Mesothelial cell of epicardium (in vitro differentiated cells): Measurements from ENCODE around the gene CLIP3. TPM values are rescaled to one million over a fixed set of nuclear protein-coding genes. Genes with fewer than 3 reads are reported as not detected.

ENCODE experiments used
- DNase-seq, 2 experiments: peaks; one replicate each; pipeline ENCODE4 v3.0.0; 2021; ENCODE audit warnings: low spot score in 2 of 2; ENCODE audit not compliant: unreplicated experiment in 2 of 2
- H3K27ac Mint-ChIP-seq: 2 replicates; pipeline ENCODE4 v1.8.0; 2021; ENCODE audit warnings: mixed read lengths
- H3K27me3 Mint-ChIP-seq: 2 replicates; pipeline ENCODE4 v1.8.0; 2021; ENCODE audit warnings: low read depth, mixed read lengths
- H3K36me3 Mint-ChIP-seq: 2 replicates; pipeline ENCODE4 v1.8.0; 2021; ENCODE audit warnings: mixed read lengths
- H3K4me1 Mint-ChIP-seq: 2 replicates; pipeline ENCODE4 v1.8.0; 2021; ENCODE audit warnings: mixed read lengths
- H3K4me3 Mint-ChIP-seq: 2 replicates; pipeline ENCODE4 v1.8.0; 2021; ENCODE audit warnings: mild to moderate bottlenecking, moderate library complexity, mixed read lengths
- H3K9me3 Mint-ChIP-seq: 2 replicates; pipeline ENCODE4 v1.8.0; 2021; ENCODE audit warnings: mixed read lengths
- CTCF ChIP-seq: fragments of 200-600 bp; sonication (generic); IDR thresholded peaks from one replicate; pipeline ENCODE4 v1.5.0; 2021; ENCODE audit warnings: antibody characterized with exemption; ENCODE audit not compliant: unreplicated experiment
- total RNA-seq: library from RNA; stranded (reverse); gene quantifications from 3 replicates; pipeline ENCODE4 v1.2.1, GENCODE V29; 2021

CLIP3 gene
- total RNA-seq, 1 donor from 2014 or later, result 59.0 TPM

- peaks cover 10% of the 10 kb centered on the region for H3K4me1 Mint-ChIP-seq
- no peak overlapping the region for H3K4me3 Mint-ChIP-seq
- TF ChIP-seq CTCF, result no peak
- peaks cover 36% of the 10 kb centered on the region for H3K27me3 Mint-ChIP-seq
- DNase-seq, result no peak
- H3K9me3 Mint-ChIP-seq, result no peaks in the 10 kb centered on the region
- no peaks in the 10 kb centered on the region for H3K36me3 Mint-ChIP-seq
- H3K27ac Mint-ChIP-seq, result no peak overlapping the region
Observed at GRCh38 chr19:35990771-35991730, 41.6 kb downstream of the CLIP3 start.

- DNase-seq, result no peak
- Mint-ChIP-seq H3K27ac (no peak overlapping the region), H3K36me3 (no peaks in the 10 kb centered on the region), H3K27me3 (peaks cover 45% of the 10 kb centered on the region), H3K4me3 (no peak overlapping the region), H3K9me3 (no peaks in the 10 kb centered on the region), H3K4me1 (peaks cover 5% of the 10 kb centered on the region)
- no peak for TF ChIP-seq CTCF
Observed at GRCh38 chr19:35990156-35990555, 42.5 kb downstream of the CLIP3 start.

DNA sequence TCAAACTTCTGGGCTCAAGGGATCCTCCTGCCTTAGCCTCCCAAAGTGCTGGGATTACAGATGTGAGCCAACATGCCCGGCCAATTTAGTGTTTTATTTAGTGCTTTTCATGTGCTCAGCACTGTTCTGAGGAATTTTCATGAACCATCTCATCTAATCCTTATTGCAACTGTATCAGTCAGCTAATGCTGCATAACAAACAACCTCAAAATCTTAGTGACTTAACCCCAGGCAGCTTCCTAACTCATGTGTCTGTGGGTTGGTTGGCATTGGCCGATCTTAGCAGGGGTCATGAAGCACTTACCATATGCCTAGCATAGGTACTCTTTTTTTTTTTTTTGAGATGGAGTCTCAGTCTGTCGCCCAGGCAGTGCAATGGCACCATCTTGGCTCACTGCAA lies 43.8 kb downstream of the CLIP3 start:
- Mint-ChIP-seq H3K27ac (no peak overlapping the region), H3K4me3 (no peak overlapping the region), H3K4me1 (peaks cover 3% of the 10 kb centered on the region), H3K27me3 (peaks cover 59% of the 10 kb centered on the region), H3K36me3 (no peaks in the 10 kb centered on the region), H3K9me3 (no peaks in the 10 kb centered on the region)
- no peak for TF ChIP-seq CTCF
- no peak for DNase-seq

DNA sequence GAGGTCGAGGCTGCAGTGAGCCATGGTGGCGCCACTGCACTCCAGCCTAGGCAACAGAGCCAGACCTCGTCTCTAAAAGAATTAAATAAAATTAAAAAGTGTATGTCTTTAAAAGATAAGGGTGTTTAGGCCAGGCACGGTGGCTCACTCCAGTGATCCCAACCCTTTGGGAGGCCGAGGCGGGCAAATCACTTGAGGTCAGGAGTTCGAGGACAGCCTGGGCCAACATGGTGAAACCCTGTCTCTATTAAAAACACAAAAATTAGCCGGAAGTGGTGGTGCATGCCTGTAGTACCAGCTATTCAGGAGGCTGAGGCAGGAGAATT lies 45.1 kb downstream of the CLIP3 start:
- peaks cover 3% of the 10 kb centered on the region for H3K4me1 Mint-ChIP-seq
- H3K36me3 Mint-ChIP-seq, result no peaks in the 10 kb centered on the region
- DNase-seq, result no peak
- no peaks in the 10 kb centered on the region for H3K9me3 Mint-ChIP-seq
- no peak overlapping the region for H3K27ac Mint-ChIP-seq
- peak overlapping the region; percentile 72 for H3K4me3 Mint-ChIP-seq
- TF ChIP-seq CTCF, result no peak
- peaks cover 70% of the 10 kb centered on the region for H3K27me3 Mint-ChIP-seq

DNA sequence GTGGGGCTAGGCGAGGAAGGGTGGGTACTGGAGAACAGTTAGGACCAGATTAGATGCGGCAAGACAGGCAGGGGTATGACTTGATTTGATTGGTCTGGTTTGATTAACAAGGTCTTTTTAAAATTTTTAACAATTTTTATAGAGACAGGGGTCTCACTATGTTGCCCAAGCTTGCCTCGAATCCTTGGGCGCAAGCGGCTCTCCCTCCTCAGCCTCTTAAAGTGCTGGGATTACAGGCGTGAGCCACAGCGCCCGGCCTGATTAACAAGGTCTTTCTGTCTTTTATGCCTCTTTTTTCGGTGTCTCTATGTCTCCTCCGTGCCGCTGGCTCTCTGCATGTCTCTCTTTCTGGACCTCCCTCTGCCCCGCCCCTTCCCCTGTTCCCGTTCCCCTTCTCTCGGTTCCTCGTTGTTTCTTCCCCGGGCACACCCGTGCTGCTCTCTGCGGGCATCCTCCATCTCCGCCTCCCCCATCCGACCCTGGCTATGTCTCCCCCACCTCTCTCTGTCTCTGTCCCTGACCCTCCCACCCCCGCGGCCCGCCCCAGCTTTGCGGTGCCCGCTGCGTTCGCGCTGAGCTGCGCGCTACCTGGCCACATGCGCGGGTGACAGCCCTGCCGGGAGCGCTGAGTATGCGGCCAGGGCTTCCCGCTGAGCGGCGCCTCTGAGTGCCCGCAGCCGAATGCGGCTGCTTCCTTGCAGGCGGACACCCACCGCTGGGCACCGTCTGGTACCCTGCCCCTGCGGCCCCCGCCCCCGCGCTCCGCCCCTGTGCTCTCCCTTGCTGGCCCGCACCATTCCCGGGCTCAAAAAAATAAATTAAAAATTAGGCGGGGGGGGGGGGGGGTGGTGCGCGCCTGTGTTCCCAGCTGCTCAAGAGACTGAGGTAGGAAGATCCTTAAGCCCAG lies 45.8 kb downstream of the CLIP3 start:
- DNase-seq, result no peak
- no peak for TF ChIP-seq CTCF
- peak overlapping the region; percentile 72 for H3K4me3 Mint-ChIP-seq
- H3K27me3 Mint-ChIP-seq, result peaks cover 77% of the 10 kb centered on the region
- H3K9me3 Mint-ChIP-seq, result no peaks in the 10 kb centered on the region
- H3K36me3 Mint-ChIP-seq, result no peaks in the 10 kb centered on the region
- no peak overlapping the region for H3K27ac Mint-ChIP-seq
- H3K4me1 Mint-ChIP-seq, result peaks cover 3% of the 10 kb centered on the region
